SK-N-SH (cell line): ENCODE results near the gene STRA8. TPM values are rescaled to one million over a fixed set of nuclear protein-coding genes. Genes with fewer than 3 reads are reported as not detected.

Source experiments
- CTCF ChIA-PET: fragments of 300-600, 350-600 bp; formaldehyde crosslinking; extraction: SDS; loops from one replicate; lab custom pipeline; 2021; lab: Yijun Ruan, JAX
- POLR2A ChIA-PET: fragments of 350-600 bp; sonication (Branson Sonifier 250); formaldehyde crosslinking; extraction: SDS; loops from one replicate; lab custom pipeline; 2020; ENCODE audit warnings: antibody characterized with exemption, inconsistent platforms; lab: Yijun Ruan, JAX
- DNase-seq: peaks from one replicate; pipeline ENCODE4 v3.0.0; 2012
- H2AFZ ChIP-seq: fragments of 200-600 bp; sonication (generic); 2 replicates; pipeline ENCODE4 v1.8.1; 2016; ENCODE audit warnings: antibody characterized with exemption, mild to moderate bottlenecking, low read depth
- H3F3A ChIP-seq: fragments of 200-600 bp; sonication (generic); replicated peaks from 2 replicates; pipeline ENCODE3; 2016; ENCODE audit warnings: antibody characterized with exemption, mild to moderate bottlenecking; ENCODE audit not compliant: insufficient read depth
- H3K27ac ChIP-seq, 2 experiments: fragments of 200-500 bp in 1 of 2; fragments of 200-600 bp in 1 of 2; sonication (Bioruptor generic) in 1 of 2; sonication (generic), shearing (Covaris generic) in 1 of 2; 2 replicates each; pipeline versions ENCODE4 v1.5.1 to v1.6.1; 2014 to 2016; ENCODE audit warnings: low read depth in 2 of 2, inconsistent platforms in 1 of 2, low read length in 1 of 2, mild to moderate bottlenecking in 1 of 2, mixed read lengths in 1 of 2
- H3K27me3 ChIP-seq: fragments of 200-600 bp; sonication (generic), shearing (Covaris generic); 2 replicates; pipeline ENCODE4 v1.6.1; 2016; ENCODE audit warnings: mixed run types; ENCODE audit not compliant: insufficient read depth
- H3K36me3 ChIP-seq, 2 experiments: fragments of 200-500 bp in 1 of 2; fragments of 200-600 bp in 1 of 2; sonication (Bioruptor generic) in 1 of 2; sonication (generic) in 1 of 2; replicated peaks in 1 of 2; 2 replicates each; pipeline versions ENCODE3 to v1.5.1; 2014 to 2016; ENCODE audit warnings: low read length in 1 of 2, mild to moderate bottlenecking in 1 of 2; ENCODE audit not compliant: insufficient read depth in 2 of 2, control insufficient read depth in 1 of 2
- H3K4me1 ChIP-seq, 2 experiments: fragments of 200-500 bp in 1 of 2; fragments of 200-600 bp in 1 of 2; sonication (Bioruptor generic) in 1 of 2; sonication (generic), shearing (Covaris generic) in 1 of 2; 2 replicates each; pipeline versions ENCODE4 v1.5.1 to v1.6.1; 2014 to 2016; ENCODE audit warnings: low read depth in 1 of 2, low read length in 1 of 2, mixed run types in 1 of 2; ENCODE audit not compliant: insufficient read depth in 2 of 2, control insufficient read depth in 1 of 2
- H3K4me2 ChIP-seq: fragments of 200-600 bp; sonication (generic), shearing (Covaris generic); 2 replicates; pipeline ENCODE4 v1.6.1; 2017; ENCODE audit warnings: mixed run types
- H3K4me3 ChIP-seq, 2 experiments: fragments of 200-500 bp in 1 of 2; fragments of 200-600 bp in 1 of 2; sonication (Bioruptor generic) in 1 of 2; sonication (generic), shearing (Covaris generic) in 1 of 2; 2 replicates each; pipeline versions ENCODE4 v1.5.1 to v1.8.1; 2014 to 2016; ENCODE audit warnings: low read depth in 2 of 2, inconsistent platforms in 1 of 2, low read length in 1 of 2, mild to moderate bottlenecking in 1 of 2, mixed read lengths in 1 of 2, moderate library complexity in 1 of 2
- H3K79me2 ChIP-seq: fragments of 200-600 bp; sonication (generic); 2 replicates; pipeline ENCODE4 v1.8.1; 2017; ENCODE audit warnings: mild to moderate bottlenecking; ENCODE audit not compliant: insufficient read depth
- H3K9ac ChIP-seq: fragments of 200-600 bp; sonication (generic); 2 replicates; pipeline ENCODE4 v1.6.1; 2017; ENCODE audit warnings: mixed run types
- H3K9me2 ChIP-seq: fragments of 200-600 bp; sonication (generic); 2 replicates; pipeline ENCODE4 v1.6.1; 2017; ENCODE audit warnings: mixed run types
- H3K9me3 ChIP-seq: fragments of 200-600 bp; sonication (generic); 2 replicates; pipeline ENCODE4 v1.6.1; 2017; ENCODE audit warnings: mixed run types, mild to moderate bottlenecking, moderate library complexity
- H4K20me1 ChIP-seq: fragments of 200-600 bp; sonication (generic); 2 replicates; pipeline ENCODE4 v1.6.1; 2017; ENCODE audit warnings: mild to moderate bottlenecking, mixed run types; ENCODE audit not compliant: insufficient read depth
- EP300 ChIP-seq, 2 experiments: IDR thresholded peaks; 2 replicates each; pipeline versions ENCODE4 v1.4.0 to v1.6.1; 2012; ENCODE audit warnings: borderline replicate concordance in 1 of 2, low read depth in 1 of 2, low read length in 1 of 2
- EZH2phosphoT487 ChIP-seq: fragments of 200-600 bp; sonication (generic); IDR thresholded peaks from 2 replicates; pipeline ENCODE4 v1.6.1; 2017; ENCODE audit warnings: low read depth, mixed run types, mild to moderate bottlenecking, antibody characterized with exemption, moderate library complexity, borderline replicate concordance
- FOSL2 ChIP-seq: IDR thresholded peaks from 2 replicates; pipeline ENCODE4 v1.4.0; 2012; ENCODE audit warnings: low read depth, mild to moderate bottlenecking, moderate library complexity, borderline replicate concordance
- FOXJ3 ChIP-seq: sonication (generic); formaldehyde crosslinking; IDR thresholded peaks from 2 replicates; pipeline ENCODE4 v1.5.1; 2020; ENCODE audit warnings: mild to moderate bottlenecking, missing genetic modification reagents
- FOXM1 ChIP-seq: IDR thresholded peaks from 2 replicates; pipeline ENCODE4 v1.4.0; 2012; ENCODE audit warnings: low read depth, mild to moderate bottlenecking
- JUND ChIP-seq: IDR thresholded peaks from 2 replicates; pipeline ENCODE4 v1.4.0; 2012
- MAX ChIP-seq: IDR thresholded peaks from 2 replicates; pipeline ENCODE4 v1.4.0; 2012; ENCODE audit warnings: low read depth
- MXI1 ChIP-seq: IDR thresholded peaks from 2 replicates; pipeline ENCODE4 v1.6.1; 2012; ENCODE audit warnings: mild to moderate bottlenecking, low read depth, low read length, improper control_type of control experiment
- RAD21 ChIP-seq: IDR thresholded peaks from 2 replicates; pipeline ENCODE4 v1.6.1; 2012; ENCODE audit warnings: mild to moderate bottlenecking, low read length
- RFX5 ChIP-seq: IDR thresholded peaks from 2 replicates; pipeline ENCODE4 v1.6.1; 2012; ENCODE audit warnings: mild to moderate bottlenecking, improper control_type of control experiment, low read length
- RXRA ChIP-seq: IDR thresholded peaks from 2 replicates; pipeline ENCODE4 v1.4.0; 2012; ENCODE audit warnings: low read depth, mild to moderate bottlenecking, borderline replicate concordance
- TAF1 ChIP-seq: IDR thresholded peaks from 2 replicates; pipeline ENCODE4 v1.6.1; 2012; ENCODE audit warnings: low read depth, mild to moderate bottlenecking, low read length, moderate library complexity, borderline replicate concordance
- TCF12 ChIP-seq: IDR thresholded peaks from 2 replicates; pipeline ENCODE4 v1.4.0; 2012
- USF2 ChIP-seq: fragments of 150-350 bp; IDR thresholded peaks from 2 replicates; pipeline ENCODE4 v1.6.1; 2017; ENCODE audit warnings: antibody characterized with exemption, low read length, low read depth, borderline replicate concordance
- YY1 ChIP-seq: IDR thresholded peaks from 2 replicates; pipeline ENCODE4 v1.4.0; 2012; ENCODE audit warnings: low read depth, mild to moderate bottlenecking
- ZBTB33 ChIP-seq: IDR thresholded peaks from 2 replicates; pipeline ENCODE4 v1.4.0; 2012; ENCODE audit warnings: low read depth, borderline replicate concordance
- WGBS: methylation state at CpG from one replicate; pipeline ENCODE4 v1.1.6; 2017; ENCODE audit warnings: low lambda C conversion rate; 5-methylcytosine and 5-hydroxymethylcytosine counted together
- polyA plus RNA-seq, 3 experiments: library from polyadenylated mRNA; depleted of rRNA; stranded (reverse); fragments of >200 nt; gene quantifications; 2 replicates each; pipeline ENCODE4 v1.2.3, GENCODE V29; 2012

The STRA8 gene
- polyA plus RNA-seq, 1 of the 3 experiments (the other 2 are of a cell fraction), result not detected

GRCh38 chr7:135253851-135254771, 20.5 kb downstream of the STRA8 start (continued):
- TF ChIP-seq MAX (peak; percentile 73), FOSL2 (peak; percentile 85), TAF1 (no peak)

GRCh38 chr7:135257790-135258189, 24.2 kb downstream of the STRA8 start:
- TF ChIP-seq RAD21 (no peak), ZBTB33 (no peak), JUND (no peak), TCF12 (no peak), EZH2phosphoT487 (no peak), RFX5 (no peak), MXI1 (no peak)
- TF ChIP-seq, all 33 proteins: peak for 0
- DNase-seq, result no peak
- Histone ChIP-seq H3K4me3 (no peak overlapping the region), H3K9ac (no peak overlapping the region), H3K9me2 (no peaks in the 10 kb centered on the region), H3K79me2 (no peaks in the 10 kb centered on the region), H3K9me3 (no peaks in the 10 kb centered on the region), H2AFZ (no peak overlapping the region), H3K4me2 (no peak overlapping the region), H3K4me1 (peaks cover 21 to 24% of the 10 kb centered on the region in 2 experiments; a peak in 3 of 4 replicates), H3K36me3 (no peaks in the 10 kb centered on the region), H4K20me1 (no peaks in the 10 kb centered on the region), H3K27ac (no peak overlapping the region), H3F3A (peaks cover 23% of the 10 kb centered on the region), H3K27me3 (no peaks in the 10 kb centered on the region)
- CTCF ChIA-PET, result interaction anchor here (0.7 to 2.1 kb wide), 5 partner anchors 16 to 78 kb away, joined by 3 to 6 read pairs (median 4); no protein-coding TSS in a partner anchor
- 52% methylated on average over 4 of the region's 4 CpGs for WGBS
- POLR2A ChIA-PET, result no interaction called here

GRCh38 chr7:135258585-135258984, 24.9 kb downstream of the STRA8 start:
- CTCF ChIA-PET, result interaction anchor here (0.8 to 2.5 kb wide), 7 partner anchors 9 to 387 kb away, joined by 3 to 7 read pairs (median 4); no protein-coding TSS in a partner anchor
- TF ChIP-seq JUND (no peak), TCF12 (no peak), EZH2phosphoT487 (no peak), YY1 (no peak), RXRA (no peak), MXI1 (no peak), FOSL2 (no peak), MAX (no peak), EP300 (IDR thresholded peaks at IDR 0.05; ENCODE audit: borderline replicate concordance in 1 of 2, low read depth in 1 of 2, low read length in 1 of 2) (no peak), FOXM1 (no peak), RAD21 (no peak), USF2 (no peak), FOXJ3 (CRISPR knock-in tag) (no peak), RFX5 (no peak)
- TF ChIP-seq, all 33 proteins: peak for 0
- DNase-seq, result no peak
- 34% methylated on average over 3 of the region's 3 CpGs for WGBS
- Histone ChIP-seq H3K4me1 (peaks cover 16 to 24% of the 10 kb centered on the region in 2 experiments; a peak in 3 of 4 replicates), H3F3A (peaks cover 17% of the 10 kb centered on the region), H3K4me2 (no peak overlapping the region), H3K27ac (no peak overlapping the region), H3K79me2 (no peaks in the 10 kb centered on the region), H3K27me3 (no peaks in the 10 kb centered on the region), H3K4me3 (no peak overlapping the region), H3K9me2 (no peaks in the 10 kb centered on the region), H3K9me3 (no peaks in the 10 kb centered on the region), H3K9ac (no peak overlapping the region), H4K20me1 (no peaks in the 10 kb centered on the region), H2AFZ (no peak overlapping the region), H3K36me3 (no peaks in the 10 kb centered on the region)
- POLR2A ChIA-PET, result no interaction called here
